Prostate gland (tissue), 2 donors: ENCODE results near the gene CUL1.

Experiments used
- POLR2A ChIP-seq: fragments of 450-650 bp; IDR thresholded peaks from one replicate; pipeline ENCODE4 v1.6.1; 2016; ENCODE audit warnings: antibody characterized with exemption, mild to moderate bottlenecking
- TF ChIP-seq, protein P1 (sequence below), 4 experiments: fragments of 200-600 bp in 2 of 4; fragments of 450-650 bp in 2 of 4; sonication (generic) in 2 of 4; IDR thresholded peaks; 1 replicate in 3 of 4; 2 replicates in 1 of 4; pipeline ENCODE4 v1.5.1; 2016 to 2019; ENCODE audit warnings: antibody characterized with exemption in 4 of 4, mild to moderate bottlenecking in 2 of 4, moderate library complexity in 2 of 4

DNA sequence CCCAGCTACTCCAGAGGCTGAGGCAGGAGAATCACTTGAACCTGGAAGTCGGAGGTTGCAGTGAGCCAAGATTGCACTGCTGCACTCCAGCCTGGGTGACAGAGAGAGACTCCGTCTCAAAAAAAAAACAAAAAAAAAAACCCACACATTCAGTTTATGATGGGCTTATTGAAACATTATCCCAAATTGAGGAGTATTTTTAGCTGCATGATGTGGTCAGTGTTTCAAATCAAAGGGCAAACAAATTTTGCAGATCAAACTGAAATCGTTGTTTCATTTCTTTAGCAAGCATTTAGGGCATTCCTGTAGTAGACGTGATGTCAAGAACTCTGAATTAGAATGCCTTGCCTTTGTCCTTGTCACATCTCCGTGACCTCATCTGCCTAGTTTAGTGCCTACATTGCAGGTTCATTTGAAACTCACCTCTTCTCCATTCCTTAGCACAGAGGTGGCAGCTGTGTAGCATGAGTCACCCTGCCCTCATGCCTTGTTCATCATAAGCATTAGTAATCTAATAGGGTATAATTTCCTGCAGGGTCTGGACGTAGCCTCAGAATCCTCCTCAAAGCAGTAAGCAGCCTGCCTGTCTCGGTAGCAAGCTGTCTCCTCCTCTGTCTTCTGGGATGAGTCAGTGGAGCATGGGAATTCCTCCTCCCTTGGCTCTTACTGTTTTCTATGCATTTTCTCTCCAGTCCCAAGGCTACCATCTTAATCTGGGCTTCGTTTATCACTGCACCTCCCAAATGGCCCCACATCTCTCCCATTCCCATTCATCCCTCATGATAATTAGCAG lies 73.8 kb downstream of the CUL1 start:
- TF ChIP-seq, protein P1, sequence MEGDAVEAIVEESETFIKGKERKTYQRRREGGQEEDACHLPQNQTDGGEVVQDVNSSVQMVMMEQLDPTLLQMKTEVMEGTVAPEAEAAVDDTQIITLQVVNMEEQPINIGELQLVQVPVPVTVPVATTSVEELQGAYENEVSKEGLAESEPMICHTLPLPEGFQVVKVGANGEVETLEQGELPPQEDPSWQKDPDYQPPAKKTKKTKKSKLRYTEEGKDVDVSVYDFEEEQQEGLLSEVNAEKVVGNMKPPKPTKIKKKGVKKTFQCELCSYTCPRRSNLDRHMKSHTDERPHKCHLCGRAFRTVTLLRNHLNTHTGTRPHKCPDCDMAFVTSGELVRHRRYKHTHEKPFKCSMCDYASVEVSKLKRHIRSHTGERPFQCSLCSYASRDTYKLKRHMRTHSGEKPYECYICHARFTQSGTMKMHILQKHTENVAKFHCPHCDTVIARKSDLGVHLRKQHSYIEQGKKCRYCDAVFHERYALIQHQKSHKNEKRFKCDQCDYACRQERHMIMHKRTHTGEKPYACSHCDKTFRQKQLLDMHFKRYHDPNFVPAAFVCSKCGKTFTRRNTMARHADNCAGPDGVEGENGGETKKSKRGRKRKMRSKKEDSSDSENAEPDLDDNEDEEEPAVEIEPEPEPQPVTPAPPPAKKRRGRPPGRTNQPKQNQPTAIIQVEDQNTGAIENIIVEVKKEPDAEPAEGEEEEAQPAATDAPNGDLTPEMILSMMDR (IDR thresholded peaks at IDR 0.05), result no peak
- TF ChIP-seq POLR2A, result no peak
